GM21619 (cell line): Measurements from ENCODE around the gene ZPBP.
"Not testable (repeated sequence)": the region's sequence is repeated elsewhere in the genome, so short reads cannot be mapped to it uniquely, and the experiment has no call there.

Experiments
- ATAC-seq: cut with Tn5 transposase; IDR thresholded peaks from one replicate; pipeline ENCODE4 v1.9.1; 2021; ENCODE audit not compliant: unreplicated experiment

The ZPBP gene

GRCh38 chr7:50047716-50048115 lies 45.3 kb downstream of the ZPBP start:
- ATAC-seq, result no peak

GRCh38 chr7:50041165-50041564 lies 51.9 kb downstream of the ZPBP start:
- not testable (repeated sequence) for ATAC-seq

GRCh38 chr7:50037086-50037485 lies 56.0 kb downstream of the ZPBP start:
- no peak for ATAC-seq

- no peak for ATAC-seq
Measured at GRCh38 chr7:50022991-50023390, 70.1 kb downstream of the ZPBP start.

- no peak for ATAC-seq
Measured at GRCh38 chr7:50022451-50022850, 70.6 kb downstream of the ZPBP start.

- no peak for ATAC-seq
Measured at GRCh38 chr7:49995681-49996080, 97.4 kb downstream of the ZPBP start.

GRCh38 chr7:49986191-49986590 lies 106.9 kb downstream of the ZPBP start:
- no peak for ATAC-seq

GRCh38 chr7:49980465-49980864 lies 112.6 kb downstream of the ZPBP start:
- no peak for ATAC-seq

GRCh38 chr7:49976238-49976637 lies 116.8 kb downstream of the ZPBP start:
- no peak for ATAC-seq

GRCh38 chr7:49974035-49974434 lies 119.0 kb downstream of the ZPBP start:
- ATAC-seq, result no peak

- ATAC-seq, result no peak
Measured at GRCh38 chr7:49937608-49938007, 155.4 kb downstream of the ZPBP start.

GRCh38 chr7:49931627-49932026 lies 161.4 kb downstream of the ZPBP start:
- no peak for ATAC-seq

GRCh38 chr7:49928787-49929186 lies 164.3 kb downstream of the ZPBP start:
- ATAC-seq, result no peak

- no peak for ATAC-seq
Measured at GRCh38 chr7:49927631-49928030, 165.4 kb downstream of the ZPBP start.

- no peak for ATAC-seq
Measured at GRCh38 chr7:49926720-49927119, 166.3 kb downstream of the ZPBP start.

GRCh38 chr7:49911909-49912308 lies 181.1 kb downstream of the ZPBP start:
- no peak for ATAC-seq

GRCh38 chr7:49894543-49894942 lies 198.5 kb downstream of the ZPBP start:
- ATAC-seq, result no peak

- no peak for ATAC-seq
Measured at GRCh38 chr7:49893131-49893530, 199.9 kb downstream of the ZPBP start.

GRCh38 chr7:49892481-49892880 lies 200.6 kb downstream of the ZPBP start:
- no peak for ATAC-seq
